HEK293T (cell line): ENCODE data around the gene ZDHHC9.

Experiments
- CTCF ChIA-PET: fragments of 350-600 bp; formaldehyde crosslinking; extraction: SDS; loops from one replicate; lab custom pipeline; 2021; ENCODE audit warnings: antibody characterized with exemption, inconsistent platforms; lab: Yijun Ruan, JAX
- POLR2A ChIA-PET: fragments of 350-600 bp; formaldehyde crosslinking; extraction: SDS; loops from one replicate; lab custom pipeline; 2020; ENCODE audit warnings: antibody characterized with exemption, inconsistent platforms; lab: Yijun Ruan, JAX
- DNase-seq: peaks from one replicate; pipeline ENCODE4 v3.0.0; 2012; ENCODE audit warnings: mixed read lengths; ENCODE audit errors: extremely low spot score
- ARNT ChIP-seq: fragments of 450-650 bp; IDR thresholded peaks from 2 replicates; pipeline ENCODE4 v1.6.1; 2017; ENCODE audit warnings: mild to moderate bottlenecking
- BHLHE40 ChIP-seq: fragments of 450-650 bp; IDR thresholded peaks from 2 replicates; pipeline ENCODE4 v1.6.1; 2016; ENCODE audit warnings: mild to moderate bottlenecking, moderate library complexity, borderline replicate concordance
- CTBP1 ChIP-seq: fragments of 450-650 bp; IDR thresholded peaks from 2 replicates; pipeline ENCODE4 v1.6.1; 2016; ENCODE audit warnings: borderline replicate concordance
- ELF4 ChIP-seq: fragments of 450-650 bp; IDR thresholded peaks from 2 replicates; pipeline ENCODE4 v1.6.1; 2017; ENCODE audit warnings: antibody characterized with exemption
- FOXA1 ChIP-seq: fragments of 450-650 bp; IDR thresholded peaks from 2 replicates; pipeline ENCODE4 v1.6.1; 2016; ENCODE audit warnings: mild to moderate bottlenecking
- FOXK2 ChIP-seq: fragments of 450-650 bp; IDR thresholded peaks from 2 replicates; pipeline ENCODE4 v1.6.1; 2016; ENCODE audit warnings: mild to moderate bottlenecking
- FOXM1 ChIP-seq: fragments of 450-650 bp; IDR thresholded peaks from 2 replicates; pipeline ENCODE4 v1.6.1; 2017; ENCODE audit warnings: mild to moderate bottlenecking, borderline replicate concordance
- HDGF ChIP-seq: fragments of 450-650 bp; IDR thresholded peaks from 2 replicates; pipeline ENCODE4 v1.6.1; 2017; ENCODE audit warnings: antibody characterized with exemption, borderline replicate concordance
- L3MBTL2 ChIP-seq: fragments of 450-650 bp; conservative IDR thresholded peaks from 2 replicates; pipeline ENCODE4 v1.6.1; 2016; ENCODE audit warnings: mild to moderate bottlenecking
- LEF1 ChIP-seq: fragments of 450-650 bp; IDR thresholded peaks from 2 replicates; pipeline ENCODE4 v1.6.1; 2017; ENCODE audit warnings: mild to moderate bottlenecking, borderline replicate concordance
- NFRKB ChIP-seq: fragments of 450-650 bp; IDR thresholded peaks from 2 replicates; pipeline ENCODE4 v1.6.1; 2016; ENCODE audit warnings: mild to moderate bottlenecking, moderate library complexity
- SP1 ChIP-seq: fragments of 450-650 bp; IDR thresholded peaks from 2 replicates; pipeline ENCODE4 v1.6.1; 2017
- SUZ12 ChIP-seq: fragments of 450-650 bp; IDR thresholded peaks from 2 replicates; pipeline ENCODE4 v1.6.1; 2016; ENCODE audit warnings: mild to moderate bottlenecking
- TARDBP ChIP-seq: fragments of 450-650 bp; IDR thresholded peaks from 2 replicates; pipeline ENCODE4 v1.6.1; 2016
- ZNF384 ChIP-seq: fragments of 450-650 bp; IDR thresholded peaks from 2 replicates; pipeline ENCODE4 v1.6.1; 2016
- TF ChIP-seq, protein P1 (sequence below): fragments of 450-650 bp; IDR thresholded peaks from 2 replicates; pipeline ENCODE4 v1.6.1; 2016

ZDHHC9 gene

DNA sequence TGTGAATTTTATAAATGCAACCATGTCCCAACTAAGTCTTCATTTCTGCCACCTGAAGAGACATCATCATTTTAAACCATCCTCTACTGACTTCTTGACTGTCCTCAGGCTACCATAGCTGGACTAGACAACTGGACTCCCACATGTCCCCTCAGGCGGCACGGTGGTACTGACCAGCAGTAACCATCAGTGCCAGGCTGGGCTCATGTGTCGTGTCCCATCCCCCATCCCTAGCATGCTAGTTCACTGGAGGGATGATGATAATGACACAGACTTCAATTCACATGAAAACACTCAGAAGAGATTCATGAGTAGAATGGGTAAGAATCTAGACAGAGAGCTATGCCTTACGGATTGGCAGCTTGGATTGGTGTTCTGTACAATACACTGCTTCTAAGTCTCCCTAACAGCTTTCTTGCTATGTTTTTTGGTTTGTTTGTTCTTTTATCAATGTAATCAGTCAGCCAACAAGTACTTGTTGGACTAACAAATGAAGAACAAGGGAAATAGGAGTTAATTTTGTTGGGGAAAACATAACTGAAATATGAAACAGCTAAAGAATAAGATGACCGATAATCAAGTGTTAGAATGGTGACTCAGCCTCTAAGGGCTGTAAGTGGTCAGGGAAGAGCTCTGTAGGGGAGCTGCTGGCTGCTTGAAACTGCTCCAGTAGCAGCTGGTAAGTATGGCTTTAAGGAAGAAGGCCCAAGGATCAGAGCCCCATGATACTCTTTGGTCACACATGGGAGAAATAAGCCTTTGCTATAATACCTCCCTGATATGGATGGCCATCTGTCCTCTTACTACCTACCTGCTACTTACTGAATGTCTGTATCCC lies 10.3 kb downstream of the ZDHHC9 start:
- no peak for TF ChIP-seq SP1
- TF ChIP-seq BHLHE40 = no peak
- TF ChIP-seq FOXA1 = no peak
- no peak for TF ChIP-seq FOXM1
- TF ChIP-seq ZNF384 = no peak
- no peak for TF ChIP-seq ELF4
- TF ChIP-seq, protein P1, sequence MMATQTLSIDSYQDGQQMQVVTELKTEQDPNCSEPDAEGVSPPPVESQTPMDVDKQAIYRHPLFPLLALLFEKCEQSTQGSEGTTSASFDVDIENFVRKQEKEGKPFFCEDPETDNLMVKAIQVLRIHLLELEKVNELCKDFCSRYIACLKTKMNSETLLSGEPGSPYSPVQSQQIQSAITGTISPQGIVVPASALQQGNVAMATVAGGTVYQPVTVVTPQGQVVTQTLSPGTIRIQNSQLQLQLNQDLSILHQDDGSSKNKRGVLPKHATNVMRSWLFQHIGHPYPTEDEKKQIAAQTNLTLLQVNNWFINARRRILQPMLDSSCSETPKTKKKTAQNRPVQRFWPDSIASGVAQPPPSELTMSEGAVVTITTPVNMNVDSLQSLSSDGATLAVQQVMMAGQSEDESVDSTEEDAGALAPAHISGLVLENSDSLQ = no peak
- no peak for TF ChIP-seq NFRKB
- TF ChIP-seq SUZ12 = no peak
- no peak for TF ChIP-seq HDGF
- TF ChIP-seq ARNT = no peak
- ChIA-PET POLR2A (interaction anchor here (1.7 kb wide), 1 partner anchor 11 kb away, joined by 5 read pairs; the partner anchor contains the start of gene ZDHHC9), CTCF (no interaction called here)

GRCh38 chrX:129831091-129831885 lies 12.4 kb downstream of the ZDHHC9 start:
- TF ChIP-seq, protein P1 = no peak
- no peak for TF ChIP-seq FOXM1
- ChIA-PET CTCF (no interaction called here), POLR2A (interaction anchor here (1.8 kb wide), 1 partner anchor 75 kb away, joined by 8 read pairs; the partner anchor contains the start of gene UTP14A)
- DNase-seq = no peak

More for the DNA sequence above, 10.3 kb downstream of the ZDHHC9 start:
- no peak for DNase-seq

- no peak for DNase-seq
- POLR2A ChIA-PET = interaction anchor here (1.0 to 1.8 kb wide), 3 partner anchors 9 to 335 kb away, joined by 3 to 8 read pairs (median 4); partner anchors contain the start of genes AIFM1 and UTP14A
- TF ChIP-seq ARNT = no peak
- TF ChIP-seq L3MBTL2 = no peak
- TF ChIP-seq HDGF = no peak
- no peak for TF ChIP-seq SP1
- no peak for TF ChIP-seq FOXK2
- no peak for TF ChIP-seq LEF1
- no peak for TF ChIP-seq NFRKB
- no peak for TF ChIP-seq ELF4
- no peak for TF ChIP-seq BHLHE40
- no peak for TF ChIP-seq CTBP1
- no peak for TF ChIP-seq ZNF384
- TF ChIP-seq SUZ12 = no peak
- no peak for TF ChIP-seq FOXA1
- TF ChIP-seq FOXM1 = no peak
- TF ChIP-seq TARDBP = no peak
- CTCF ChIA-PET = no interaction called here
These were observed 13.2 kb downstream of the ZDHHC9 start for GRCh38 chrX:129830494-129830893.

GRCh38 chrX:129825746-129826505 lies 17.8 kb downstream of the ZDHHC9 start:
- ChIA-PET CTCF (interaction anchor here (0.6 kb wide), 1 partner anchor 54 kb away, joined by 3 read pairs; no protein-coding TSS in a partner anchor), POLR2A (no interaction called here)
- TF ChIP-seq SUZ12 = no peak
- TF ChIP-seq BHLHE40 = no peak
- TF ChIP-seq CTBP1 = no peak
- TF ChIP-seq FOXA1 = no peak
- no peak for TF ChIP-seq ARNT
- TF ChIP-seq LEF1 = no peak
- no peak for DNase-seq

DNA sequence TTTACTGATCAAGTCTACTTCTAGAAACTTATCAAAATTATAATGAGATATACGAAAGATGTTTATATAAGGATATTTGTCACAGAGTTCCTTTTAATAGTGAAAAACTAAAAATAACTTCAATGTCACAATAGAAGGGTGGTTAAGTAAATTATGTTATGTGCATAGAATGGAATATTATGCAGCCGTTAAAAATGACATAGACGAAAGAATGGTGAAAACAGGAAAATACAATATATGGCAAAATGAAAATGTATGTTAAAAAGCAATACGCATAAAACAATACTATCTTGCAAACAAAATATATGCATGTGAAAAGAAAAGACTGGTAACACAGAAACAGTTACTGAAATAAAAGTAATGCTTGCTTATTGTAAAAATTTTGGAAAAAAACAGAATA lies 19.1 kb downstream of the ZDHHC9 start:
- no peak for DNase-seq
- POLR2A ChIA-PET = no interaction called here
- TF ChIP-seq L3MBTL2 (no peak), NFRKB (no peak), BHLHE40 (no peak), FOXK2 (no peak)
- TF ChIP-seq, protein P1 = no peak
- CTCF ChIA-PET = no interaction called here

GRCh38 chrX:129823522-129823921 lies 20.2 kb downstream of the ZDHHC9 start:
- ChIA-PET CTCF (interaction anchor here (1.0 to 1.1 kb wide), 2 partner anchors 10 to 222 kb away, joined by 4 read pairs; no protein-coding TSS in a partner anchor), POLR2A (no interaction called here)
- DNase-seq = no peak
- TF ChIP-seq FOXM1 = no peak
- no peak for TF ChIP-seq SP1
- no peak for TF ChIP-seq L3MBTL2
